ENCODE results near the gene SMPDL3A.

DNA sequence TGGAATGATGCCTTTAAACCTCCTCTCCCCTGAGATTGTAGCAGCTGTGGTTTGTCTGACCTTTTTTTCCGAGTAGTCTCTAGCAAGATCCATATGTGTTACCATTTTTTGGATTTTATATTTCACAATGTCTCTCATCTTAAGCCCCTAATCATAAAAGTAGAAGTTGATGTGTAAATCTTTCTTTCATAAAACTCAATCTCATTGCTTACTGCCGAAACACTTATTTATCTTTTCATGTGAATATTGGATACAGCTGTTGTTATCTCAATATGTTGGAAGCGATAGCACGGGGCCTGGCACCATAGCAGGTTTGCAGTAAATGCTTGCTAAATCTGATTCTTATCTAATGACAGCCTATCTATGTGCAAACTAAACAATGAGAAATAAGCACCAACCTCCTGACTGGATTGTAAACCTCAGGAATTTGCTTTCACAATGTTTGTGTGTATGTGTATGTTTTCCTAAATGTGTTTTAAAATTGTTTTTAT is 14.2 kb downstream of the SMPDL3A start:
- TF ChIP-seq CEBPB (IDR thresholded peaks at IDR 0.05) (no peak), RAD21 (conservative IDR thresholded peaks at IDR 0.05 in 1 of 2, IDR thresholded peaks at IDR 0.05 in 1 of 2) (no peak), SREBF2 (IDR thresholded peaks at IDR 0.05) (no peak), NR3C1 (IDR thresholded peaks at IDR 0.05) (no peak), KDM1A (IDR thresholded peaks at IDR 0.05; ENCODE audit: low read depth) (no peak), SMC3 (IDR thresholded peaks at IDR 0.05) (no peak), TP53 (CRISPR knock-in tag; IDR thresholded peaks at IDR 0.05) (no peak), MAFK (IDR thresholded peaks at IDR 0.05; ENCODE audit: partially characterized antibody) (no peak), HDAC2 (IDR thresholded peaks at IDR 0.05) (no peak)
- TF ChIP-seq, protein P1, sequence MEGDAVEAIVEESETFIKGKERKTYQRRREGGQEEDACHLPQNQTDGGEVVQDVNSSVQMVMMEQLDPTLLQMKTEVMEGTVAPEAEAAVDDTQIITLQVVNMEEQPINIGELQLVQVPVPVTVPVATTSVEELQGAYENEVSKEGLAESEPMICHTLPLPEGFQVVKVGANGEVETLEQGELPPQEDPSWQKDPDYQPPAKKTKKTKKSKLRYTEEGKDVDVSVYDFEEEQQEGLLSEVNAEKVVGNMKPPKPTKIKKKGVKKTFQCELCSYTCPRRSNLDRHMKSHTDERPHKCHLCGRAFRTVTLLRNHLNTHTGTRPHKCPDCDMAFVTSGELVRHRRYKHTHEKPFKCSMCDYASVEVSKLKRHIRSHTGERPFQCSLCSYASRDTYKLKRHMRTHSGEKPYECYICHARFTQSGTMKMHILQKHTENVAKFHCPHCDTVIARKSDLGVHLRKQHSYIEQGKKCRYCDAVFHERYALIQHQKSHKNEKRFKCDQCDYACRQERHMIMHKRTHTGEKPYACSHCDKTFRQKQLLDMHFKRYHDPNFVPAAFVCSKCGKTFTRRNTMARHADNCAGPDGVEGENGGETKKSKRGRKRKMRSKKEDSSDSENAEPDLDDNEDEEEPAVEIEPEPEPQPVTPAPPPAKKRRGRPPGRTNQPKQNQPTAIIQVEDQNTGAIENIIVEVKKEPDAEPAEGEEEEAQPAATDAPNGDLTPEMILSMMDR (IDR thresholded peaks at IDR 0.05) = no peak
